ENCODE measurements around the gene VAPB.
"Not testable (repeated sequence)": the region's sequence is repeated elsewhere in the genome, so short reads cannot be mapped to it uniquely, and the experiment has no call there.

The VAPB gene

GRCh38 chr20:58408603-58409246 lies 19.7 kb downstream of the VAPB start:
- no peak for DNase-seq

GRCh38 chr20:58414216-58414615 lies 25.2 kb downstream of the VAPB start:
- not testable (repeated sequence) for DNase-seq

GRCh38 chr20:58414786-58415185 lies 25.8 kb downstream of the VAPB start:
- DNase-seq: not testable (repeated sequence)

- DNase-seq: no peak
Observed at GRCh38 chr20:58416057-58416456, 27.0 kb downstream of the VAPB start.

GRCh38 chr20:58416835-58417234 lies 27.8 kb downstream of the VAPB start:
- DNase-seq: no peak

GRCh38 chr20:58417438-58417837 lies 28.4 kb downstream of the VAPB start:
- no peak for DNase-seq

GRCh38 chr20:58418949-58419748 lies 30.1 kb downstream of the VAPB start:
- DNase-seq: no peak

- no peak for DNase-seq
Observed at GRCh38 chr20:58420798-58421496, 31.9 kb downstream of the VAPB start.

- DNase-seq: no peak
Observed at GRCh38 chr20:58421497-58421850, 32.4 kb downstream of the VAPB start.

- DNase-seq: no peak
Observed at GRCh38 chr20:58424218-58424969, 35.4 kb downstream of the VAPB start.

GRCh38 chr20:58427571-58427970 lies 38.5 kb downstream of the VAPB start:
- not testable (repeated sequence) for DNase-seq

GRCh38 chr20:58428364-58428763 lies 39.3 kb downstream of the VAPB start:
- no peak for DNase-seq

GRCh38 chr20:58429303-58429702 lies 40.3 kb downstream of the VAPB start:
- no peak for DNase-seq

GRCh38 chr20:58431134-58431533 lies 42.1 kb downstream of the VAPB start:
- DNase-seq: no peak

GRCh38 chr20:58432186-58432954 lies 43.3 kb downstream of the VAPB start:
- no peak for DNase-seq

- no peak for DNase-seq
Observed at GRCh38 chr20:58433029-58433647, 44.1 kb downstream of the VAPB start.

GRCh38 chr20:58433759-58434158 lies 44.7 kb downstream of the VAPB start:
- no peak for DNase-seq

- DNase-seq: no peak
Observed at GRCh38 chr20:58434326-58434725, 45.3 kb downstream of the VAPB start.

GRCh38 chr20:58435237-58435636 lies 46.2 kb downstream of the VAPB start:
- DNase-seq: no peak

GRCh38 chr20:58436868-58437645 lies 48.0 kb downstream of the VAPB start:
- DNase-seq: no peak
